GM12872 (cell line): ENCODE data around the gene RAC2.

Experiments
- CTCF ChIP-seq: IDR thresholded peaks from 3 replicates; pipeline ENCODE4 v1.5.1; 2011; ENCODE audit warnings: low read depth, mild to moderate bottlenecking, low read length, moderate library complexity; ENCODE audit not compliant: insufficient read depth

Gene RAC2

GRCh38 chr22:37197451-37198257 is 46.4 kb downstream of the RAC2 start:
- TF ChIP-seq CTCF, result no peak

- no peak for TF ChIP-seq CTCF
These were observed 47.3 kb downstream of the RAC2 start for GRCh38 chr22:37196539-37197450.

- no peak for TF ChIP-seq CTCF
These were observed 48.1 kb downstream of the RAC2 start for GRCh38 chr22:37195921-37196320.

- no peak for TF ChIP-seq CTCF
These were observed 49.3 kb downstream of the RAC2 start for GRCh38 chr22:37194750-37195149.

GRCh38 chr22:37193629-37194191 is 50.4 kb downstream of the RAC2 start:
- no peak for TF ChIP-seq CTCF

GRCh38 chr22:37192741-37193140 is 51.3 kb downstream of the RAC2 start:
- no peak for TF ChIP-seq CTCF

- no peak for TF ChIP-seq CTCF
These were observed 51.9 kb downstream of the RAC2 start for GRCh38 chr22:37192204-37192603.
